DND-41 (cell line): ENCODE data around the gene GM2A.

Experiments used
- EZH2 ChIP-seq: IDR thresholded peaks from 3 replicates; pipeline ENCODE4 v1.6.1; 2012; ENCODE audit warnings: borderline replicate concordance, low read depth, mild to moderate bottlenecking, moderate library complexity, low read length, inconsistent platforms; ENCODE audit not compliant: severe bottlenecking
- TF ChIP-seq, protein P1 (sequence below): IDR thresholded peaks from 2 replicates; pipeline ENCODE4 v1.5.1; 2012; ENCODE audit warnings: borderline replicate concordance, low read length, moderate library complexity, mild to moderate bottlenecking; ENCODE audit not compliant: poor library complexity, severe bottlenecking; ENCODE audit errors: extremely low read depth

DNA sequence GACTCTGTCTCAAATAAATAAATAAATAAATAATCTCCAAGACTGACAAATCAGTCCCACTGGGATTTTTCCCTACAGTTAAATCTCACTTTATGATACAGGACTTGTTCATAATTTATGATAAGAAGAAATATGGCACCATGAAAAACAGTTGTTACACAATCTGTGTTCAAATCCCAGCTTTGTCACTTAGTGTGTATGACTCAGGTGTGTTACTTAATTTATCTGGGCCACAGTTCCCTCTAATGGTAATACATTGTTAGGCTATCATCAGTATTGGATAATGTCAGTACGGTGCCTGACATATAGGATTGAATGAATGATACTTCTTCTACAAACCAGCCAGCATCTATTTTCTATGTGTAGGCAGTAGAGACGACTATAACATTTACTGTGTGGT is 27.5 kb downstream of the GM2A start:
- TF ChIP-seq, protein P1, sequence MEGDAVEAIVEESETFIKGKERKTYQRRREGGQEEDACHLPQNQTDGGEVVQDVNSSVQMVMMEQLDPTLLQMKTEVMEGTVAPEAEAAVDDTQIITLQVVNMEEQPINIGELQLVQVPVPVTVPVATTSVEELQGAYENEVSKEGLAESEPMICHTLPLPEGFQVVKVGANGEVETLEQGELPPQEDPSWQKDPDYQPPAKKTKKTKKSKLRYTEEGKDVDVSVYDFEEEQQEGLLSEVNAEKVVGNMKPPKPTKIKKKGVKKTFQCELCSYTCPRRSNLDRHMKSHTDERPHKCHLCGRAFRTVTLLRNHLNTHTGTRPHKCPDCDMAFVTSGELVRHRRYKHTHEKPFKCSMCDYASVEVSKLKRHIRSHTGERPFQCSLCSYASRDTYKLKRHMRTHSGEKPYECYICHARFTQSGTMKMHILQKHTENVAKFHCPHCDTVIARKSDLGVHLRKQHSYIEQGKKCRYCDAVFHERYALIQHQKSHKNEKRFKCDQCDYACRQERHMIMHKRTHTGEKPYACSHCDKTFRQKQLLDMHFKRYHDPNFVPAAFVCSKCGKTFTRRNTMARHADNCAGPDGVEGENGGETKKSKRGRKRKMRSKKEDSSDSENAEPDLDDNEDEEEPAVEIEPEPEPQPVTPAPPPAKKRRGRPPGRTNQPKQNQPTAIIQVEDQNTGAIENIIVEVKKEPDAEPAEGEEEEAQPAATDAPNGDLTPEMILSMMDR, result no peak
- TF ChIP-seq EZH2, result no peak
